Aorta (tissue), 5 donors: ENCODE measurements around the gene SYNPR. TPM values are rescaled to one million over a fixed set of nuclear protein-coding genes. Genes with fewer than 3 reads are reported as not detected.
A peak's percentile ranks its signal among the peaks of the same experiment; 100 is the strongest.

Experiments used
- ATAC-seq: fragments of 200-7000 bp; cut with Tn5 transposase; one replicate; pipeline ENCODE4 v1.9.1; 2022; ENCODE audit warnings: moderate library complexity; ENCODE audit not compliant: low FRiP score
- DNase-seq, 2 donors: peaks; one replicate each; pipeline ENCODE4 v3.0.0-alpha.2; 2020
- H3K27ac ChIP-seq, 2 donors: one replicate each; pipeline ENCODE4 v1.5.1; 2013; ENCODE audit warnings: low read length in 2 of 2, mild to moderate bottlenecking in 2 of 2, moderate library complexity in 2 of 2, control low read depth in 1 of 2, inconsistent platforms in 1 of 2, low read depth in 1 of 2
- H3K27me3 ChIP-seq, 2 donors: one replicate each; pipeline ENCODE4 v1.6.1; 2013; ENCODE audit warnings: control low read depth in 1 of 2, low read length in 1 of 2, mild to moderate bottlenecking in 1 of 2, moderate library complexity in 1 of 2; ENCODE audit not compliant: insufficient read depth in 2 of 2, control insufficient read depth in 1 of 2
- H3K36me3 ChIP-seq, 2 donors: one replicate each; pipeline ENCODE4 v1.6.1; 2013; ENCODE audit warnings: control low read depth in 1 of 2, low read length in 1 of 2, mild to moderate bottlenecking in 1 of 2; ENCODE audit not compliant: insufficient read depth in 2 of 2, control insufficient read depth in 1 of 2
- H3K4me1 ChIP-seq, 2 donors: one replicate each; pipeline ENCODE4 v1.6.1; 2013; ENCODE audit warnings: low read length in 2 of 2, control low read depth in 1 of 2, mild to moderate bottlenecking in 1 of 2, moderate library complexity in 1 of 2; ENCODE audit not compliant: insufficient read depth in 2 of 2, control insufficient read depth in 1 of 2
- H3K4me3 ChIP-seq, 2 donors: one replicate each; pipeline ENCODE4 v1.5.1; 2013; ENCODE audit warnings: low read length in 2 of 2, control low read depth in 1 of 2, mild to moderate bottlenecking in 1 of 2
- H3K9me3 ChIP-seq: one replicate; pipeline ENCODE4 v1.6.1; 2013; ENCODE audit warnings: mild to moderate bottlenecking, low read length; ENCODE audit not compliant: control insufficient read depth
- WGBS, 2 donors: extraction: QIAGEN DNeasy Blood & Tissue Kit; methylation state at CpG; one replicate each; pipeline ENCODE4 v1.1.7; 2013; 5-methylcytosine and 5-hydroxymethylcytosine counted together
- intact Hi-C, 2 donors: fragments of 100-400 bp; cut with DNase I; formaldehyde crosslinking; loops; one replicate each; pipeline versions ENCODE4 v1.14.2 to v1.15.0; 2022
- long read RNA-seq, 2 donors: library from polyadenylated mRNA; unstranded; transcript quantifications; one replicate each; pipeline ENCODE4 v2.0.0, GENCODE V29; 2020 to 2021
- polyA plus RNA-seq, 2 donors: library from polyadenylated mRNA; stranded (reverse); fragments of 200-250 nt; gene quantifications; one replicate each; pipeline ENCODE4 v1.2.3, GENCODE V29; 2013
- total RNA-seq, 2 donors: library from RNA; stranded (reverse); fragmentation: NEBNext Ultra II Directional; extraction: Animal tissue kit (Norgen Biotek cat#: 25700); gene quantifications; one replicate each; pipeline ENCODE4 v1.2.1, GENCODE V29; 2021
- donor health status: healthy with polysubstance abuse.
- donor health status: Bipolar disorder and iron deficiency.
- donor health status: DM: no; HTN: no; CAD: no.
- donor health status: DM: no; HTN: no; CAD: no.
- donor health status: DM: yes; HTN: yes; CAD: no.

SYNPR gene
- not detected for total RNA-seq
- polyA plus RNA-seq: not detected
- long read RNA-seq, donor 1: 0 reads
- long read RNA-seq, donor 2: 0 reads

DNA sequence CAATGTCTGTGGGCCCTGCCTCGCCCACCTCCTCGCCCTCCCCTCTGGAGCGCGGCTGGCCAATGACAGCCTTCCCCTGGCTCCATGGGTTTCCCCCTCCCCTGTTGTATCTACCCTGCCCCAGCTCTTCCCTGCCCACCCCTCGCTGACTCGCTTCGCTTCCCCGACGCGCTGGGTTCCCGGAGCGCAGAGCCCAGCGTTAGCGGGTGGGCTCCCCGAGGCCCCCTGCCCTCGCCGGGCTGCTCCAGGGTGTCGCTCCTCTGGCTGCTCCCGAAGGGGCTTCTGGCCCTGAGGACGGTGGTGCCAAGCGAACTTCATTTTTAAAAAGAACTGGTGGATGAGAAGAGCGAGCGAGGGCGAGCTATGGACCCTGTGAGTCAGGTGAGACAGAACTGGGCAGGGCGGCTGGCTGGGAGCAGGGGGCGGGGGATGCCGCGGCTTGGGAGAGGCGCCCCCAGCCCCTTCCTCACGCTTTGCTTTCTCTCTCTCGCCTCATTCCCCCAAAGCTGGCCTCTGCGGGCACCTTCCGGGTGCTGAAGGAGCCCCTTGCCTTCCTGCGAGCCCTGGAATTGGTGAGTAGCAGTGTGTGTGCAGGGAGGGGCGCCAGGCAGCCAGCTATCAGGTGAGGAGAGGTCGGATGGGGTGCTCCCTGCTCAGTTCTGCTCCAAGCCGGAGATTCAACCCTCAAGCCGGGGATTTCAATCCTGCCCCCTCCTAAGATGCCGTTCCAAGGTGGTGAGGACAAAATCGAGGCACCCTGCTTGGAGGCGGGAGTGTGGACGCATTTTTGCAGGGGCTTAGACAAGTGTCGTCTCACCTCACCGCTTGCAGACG is at the start of gene SYNPR:
Gene SYNPR, plus strand, starts transcription at position 138 of the 834 bp plus-strand sequence.
- Histone ChIP-seq H3K4me1 (no peaks in the 10 kb centered on the region), H3K27me3 (peaks cover 0 to 1% of the 10 kb centered on the region in 2 donors), H3K27ac (no peak within 1 kb of the TSS), H3K36me3 (no peaks in the 10 kb centered on the region), H3K4me3 (no peak within 1 kb of the TSS), H3K9me3 (no peaks in the 10 kb centered on the region)
- intact Hi-C loops: no loop called here
- peak; percentile 26 for ATAC-seq
- WGBS, 2 donors: 1 to 2% methylated on average over 42 to 45 of the region's 45 CpGs
- no peak for DNase-seq

DNA sequence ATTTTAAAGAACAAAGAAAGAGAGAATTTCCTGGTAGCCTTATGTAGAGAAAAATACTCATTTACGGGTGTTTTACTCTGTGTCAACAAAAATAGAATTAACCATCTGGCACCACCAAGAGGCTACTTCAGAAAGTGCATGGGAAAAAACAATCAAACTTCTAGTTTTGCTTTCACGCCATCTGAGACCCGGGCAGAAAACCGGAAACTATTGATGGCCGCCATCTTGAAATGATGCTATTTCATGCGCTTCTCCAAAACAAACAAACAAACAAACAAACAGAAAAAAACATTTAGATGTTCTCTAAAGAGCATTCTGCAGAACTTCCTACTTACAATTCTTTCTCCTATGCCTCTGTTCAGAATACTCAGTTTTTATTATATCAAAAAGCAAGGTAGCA is 49.4 kb upstream of the SYNPR start:
- ATAC-seq (no peak), DNase-seq (no peak)
- Histone ChIP-seq H3K36me3 (no peaks in the 10 kb centered on the region), H3K4me3 (no peak overlapping the region), H3K27ac (no peak overlapping the region), H3K9me3 (no peaks in the 10 kb centered on the region), H3K4me1 (no peaks in the 10 kb centered on the region), H3K27me3 (no peaks in the 10 kb centered on the region)
- intact Hi-C loops: no loop called here
- WGBS, 2 donors: 7 to 9% methylated on average over 6 of the region's 6 CpGs

DNA sequence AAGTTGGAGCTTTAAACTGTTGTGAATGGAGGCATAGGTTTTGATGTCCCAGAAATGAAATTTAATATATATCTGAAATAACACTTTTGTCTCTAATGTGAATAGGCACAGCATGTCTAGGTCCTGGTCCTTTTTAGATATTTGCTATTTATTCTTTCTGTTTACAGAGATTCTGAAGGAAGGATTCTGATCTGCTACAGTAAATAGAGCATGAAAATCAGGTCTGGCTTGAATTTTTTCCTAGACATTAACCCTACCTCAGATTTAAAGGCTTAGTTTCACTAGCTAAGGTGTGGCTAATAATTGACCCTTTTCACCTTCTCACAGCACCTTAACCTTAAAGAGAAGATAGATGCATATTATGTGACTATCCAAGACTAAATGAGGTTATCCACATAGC is 48.0 kb upstream of the SYNPR start:
- Histone ChIP-seq H3K4me3 (no peak overlapping the region), H3K9me3 (no peaks in the 10 kb centered on the region), H3K36me3 (no peaks in the 10 kb centered on the region), H3K4me1 (no peaks in the 10 kb centered on the region), H3K27me3 (no peaks in the 10 kb centered on the region), H3K27ac (no peak overlapping the region)
- intact Hi-C loops: no loop called here
- no peak for ATAC-seq
- no peak for DNase-seq

DNA sequence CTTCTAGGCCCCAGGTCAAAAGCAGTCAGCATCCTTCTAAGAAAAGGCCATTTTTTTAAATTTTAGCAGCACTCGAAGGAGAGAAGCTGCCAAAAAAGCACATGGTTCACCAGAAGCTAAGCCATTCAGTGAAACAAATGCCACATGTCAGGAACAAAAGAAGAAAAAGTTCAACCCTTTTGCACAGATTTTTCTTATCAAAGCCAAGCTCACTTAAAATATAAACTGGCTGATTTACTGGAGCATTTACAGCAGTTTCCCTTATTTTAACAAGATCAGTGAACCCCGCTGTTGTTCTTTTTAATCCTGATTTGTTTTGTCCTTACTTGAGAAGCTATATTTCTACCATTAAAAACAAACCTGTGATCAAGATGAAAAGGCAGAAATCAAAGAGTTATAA is 46.5 kb upstream of the SYNPR start:
- 51 to 58% methylated on average over 2 of the region's 2 CpGs for WGBS, 2 donors
- Histone ChIP-seq H3K4me1 (no peaks in the 10 kb centered on the region), H3K36me3 (no peaks in the 10 kb centered on the region), H3K27me3 (no peaks in the 10 kb centered on the region), H3K4me3 (no peak overlapping the region), H3K27ac (no peak overlapping the region), H3K9me3 (no peaks in the 10 kb centered on the region)
- ATAC-seq (no peak), DNase-seq (no peak)
- intact Hi-C loops: no loop called here

DNA sequence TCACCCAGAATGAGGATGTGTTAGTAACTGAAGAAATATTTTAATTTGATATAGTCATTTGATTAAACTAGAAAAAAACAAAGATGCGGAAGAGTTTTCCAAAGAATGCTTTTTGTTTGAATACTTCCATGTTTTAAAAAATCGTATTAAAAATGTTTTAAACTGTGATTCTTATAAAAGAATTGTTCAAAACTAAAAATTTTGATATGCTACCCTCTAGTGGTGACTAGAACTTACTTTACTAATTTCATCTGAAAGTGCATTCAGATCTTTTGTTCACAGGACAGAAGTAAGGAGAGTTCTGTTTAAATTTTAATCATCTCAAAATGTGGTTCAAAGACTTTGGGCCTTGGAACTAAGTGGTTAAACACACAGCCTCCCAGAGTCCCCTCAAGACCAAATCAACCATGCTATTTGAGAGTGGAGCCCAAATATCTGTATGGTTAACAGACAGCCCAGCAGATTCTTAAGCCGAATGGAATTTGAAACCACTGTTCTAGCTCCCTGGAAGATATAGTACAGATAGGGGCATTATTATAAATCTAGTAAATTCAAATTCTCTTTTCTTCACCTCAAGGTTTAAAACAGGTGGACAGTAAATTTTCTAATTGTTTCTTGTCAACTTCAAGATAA is 45.2 kb upstream of the SYNPR start:
- H3K9me3 ChIP-seq: no peaks in the 10 kb centered on the region
- DNase-seq (no peak), ATAC-seq (no peak)
- H3K4me3 ChIP-seq: no peak overlapping the region
- intact Hi-C loops: no loop called here
- H3K27me3 ChIP-seq: no peaks in the 10 kb centered on the region
- H3K36me3 ChIP-seq: no peaks in the 10 kb centered on the region
- no peaks in the 10 kb centered on the region for H3K4me1 ChIP-seq
- 58 to 59% methylated on average over 3 of the region's 3 CpGs for WGBS, 2 donors
- no peak overlapping the region for H3K27ac ChIP-seq

DNA sequence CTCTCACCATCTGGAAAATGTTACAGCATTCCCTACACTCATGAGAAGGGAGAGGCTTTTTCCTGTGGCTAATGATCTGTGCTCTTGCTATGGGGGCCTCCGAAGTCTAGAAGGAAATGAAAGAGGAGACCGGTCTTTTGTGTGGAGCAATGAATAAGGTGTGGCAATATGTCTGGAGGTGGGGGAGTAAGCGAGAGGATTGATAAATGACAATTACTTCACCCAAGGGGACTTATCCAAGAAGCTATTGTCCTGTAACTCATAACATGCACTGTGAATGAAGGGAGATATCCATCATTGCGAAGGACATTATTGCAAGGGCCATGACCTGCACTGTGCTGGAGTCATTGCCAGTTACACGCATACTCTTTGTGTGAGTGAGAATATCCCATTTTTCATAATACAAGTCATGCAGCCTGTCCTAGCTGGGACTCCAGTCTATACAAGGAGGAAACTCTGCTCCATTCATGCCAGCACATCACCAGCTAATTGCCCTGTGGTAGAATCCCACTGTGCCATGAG is 37.7 kb upstream of the SYNPR start:
- no peaks in the 10 kb centered on the region for H3K4me1 ChIP-seq
- ATAC-seq (no peak), DNase-seq (no peak)
- peaks cover 0 to 1% of the 10 kb centered on the region in 2 donors for H3K27me3 ChIP-seq
- intact Hi-C loops: no loop called here
- H3K4me3 ChIP-seq: no peak overlapping the region
- H3K27ac ChIP-seq: no peak overlapping the region
- H3K36me3 ChIP-seq: no peaks in the 10 kb centered on the region
- H3K9me3 ChIP-seq: no peaks in the 10 kb centered on the region
- WGBS, 2 donors: 18 to 29% methylated on average over 5 of the region's 5 CpGs

DNA sequence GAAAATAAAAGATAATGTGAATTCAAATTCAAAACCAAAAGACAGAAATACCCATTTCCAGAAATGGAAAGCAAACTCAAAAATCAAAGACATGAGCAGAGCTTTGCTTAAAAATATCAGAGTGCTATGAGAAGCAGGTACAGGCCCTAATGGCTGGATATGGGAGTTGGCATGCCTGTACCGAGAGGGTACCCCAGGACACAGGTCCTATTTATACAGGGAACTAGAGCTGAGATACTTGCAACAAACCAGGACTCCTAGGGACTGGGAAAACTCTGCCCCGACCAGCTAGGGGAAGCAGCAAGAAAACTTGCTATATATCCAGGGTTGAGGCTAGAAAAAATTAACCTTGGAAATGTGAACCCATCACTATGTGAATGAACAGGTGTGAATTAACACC is 36.0 kb upstream of the SYNPR start:
- 71 to 73% methylated on average over 2 of the region's 2 CpGs for WGBS, 2 donors
- ATAC-seq (no peak), DNase-seq (no peak)
- Histone ChIP-seq H3K27me3 (peaks cover 0 to 1% of the 10 kb centered on the region in 2 donors), H3K4me1 (no peaks in the 10 kb centered on the region), H3K9me3 (no peaks in the 10 kb centered on the region), H3K27ac (no peak overlapping the region), H3K4me3 (no peak overlapping the region), H3K36me3 (no peaks in the 10 kb centered on the region)
- intact Hi-C loops: no loop called here

DNA sequence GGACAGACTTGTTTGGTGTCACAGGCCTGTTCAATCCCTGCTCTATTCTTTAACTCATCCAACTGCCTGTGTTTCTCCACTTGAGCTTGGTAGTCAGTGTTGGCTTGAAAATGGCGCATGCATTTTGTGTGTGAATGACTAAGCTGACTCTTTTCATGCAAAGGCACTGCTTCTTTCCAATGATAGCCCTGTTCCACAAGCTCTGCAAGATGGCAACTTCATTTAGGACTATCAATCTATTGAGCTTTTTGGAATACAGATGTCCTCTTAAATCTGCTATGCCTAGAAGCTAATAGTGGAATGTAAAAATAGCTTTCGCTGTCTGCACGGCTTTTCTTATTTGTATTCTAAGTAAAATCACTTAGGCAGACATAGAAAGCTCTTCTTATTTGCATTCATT is 33.6 kb upstream of the SYNPR start:
- Histone ChIP-seq H3K4me3 (no peak overlapping the region), H3K4me1 (no peaks in the 10 kb centered on the region), H3K27me3 (peaks cover 0 to 1% of the 10 kb centered on the region in 2 donors), H3K36me3 (no peaks in the 10 kb centered on the region), H3K9me3 (peaks cover 3% of the 10 kb centered on the region), H3K27ac (no peak overlapping the region)
- DNase-seq: no peak
- WGBS, 2 donors: 70 to 74% methylated on average over 3 of the region's 3 CpGs
- no peak for ATAC-seq
- intact Hi-C loops: no loop called here
